Caco-2 (cell line): ENCODE results near the gene YTHDC1. TPM values are rescaled to one million over a fixed set of nuclear protein-coding genes. Genes with fewer than 3 reads are reported as not detected.

Experiments used
- BruUV-seq: library from RNA; stranded (reverse); fragments of 400-500 nt; replicated peaks from 2 replicates; lab custom pipeline; 2021; lab: Mats Ljungman, UMichigan
- CTCF ChIA-PET: fragments of 300-600 bp; sonication (Branson Sonifier 250); formaldehyde crosslinking; loops from one replicate; lab custom pipeline; 2022; ENCODE audit warnings: antibody characterized with exemption; lab: Charles Lee
- POLR2A ChIA-PET: fragments of 300-600 bp; sonication (Branson Sonifier 250); formaldehyde crosslinking; loops from one replicate; lab custom pipeline; 2022; ENCODE audit warnings: antibody characterized with exemption; lab: Charles Lee
- DNase-seq, 2 experiments: peaks; one replicate each; pipeline versions ENCODE4 v3.0.0 to v3.0.0-alpha.2; 2020 to 2022
- H3K27me3 ChIP-seq: replicated peaks from 2 replicates; pipeline ENCODE4 v1.6.0; 2011; ENCODE audit warnings: low read length; ENCODE audit not compliant: control insufficient read depth, insufficient read depth
- H3K36me3 ChIP-seq: 2 replicates; pipeline ENCODE4 v1.5.1; 2011; ENCODE audit warnings: low read length; ENCODE audit not compliant: control insufficient read depth, insufficient read depth
- H3K4me1 ChIP-seq: fragments of 250-450 bp; sonication (Bioruptor Pico); 2 replicates; pipeline ENCODE4 v1.5.1; 2020; ENCODE audit warnings: mild to moderate bottlenecking
- H3K4me3 ChIP-seq: 2 replicates; pipeline ENCODE4 v1.5.1; 2011; ENCODE audit warnings: low read depth, mild to moderate bottlenecking, control low read depth, low read length
- H3K9me3 ChIP-seq: fragments of 250-450 bp; sonication (Bioruptor Pico); 2 replicates; pipeline ENCODE4 v1.5.1; 2020; ENCODE audit warnings: mild to moderate bottlenecking, moderate library complexity
- H3K27ac Mint-ChIP-seq: one replicate; pipeline ENCODE4 v1.8.0; 2022; ENCODE audit warnings: mixed read lengths; ENCODE audit not compliant: unreplicated experiment
- H3K27me3 Mint-ChIP-seq: one replicate; pipeline ENCODE4 v1.8.0; 2022; ENCODE audit warnings: mixed read lengths; ENCODE audit not compliant: insufficient read depth, unreplicated experiment
- H3K36me3 Mint-ChIP-seq: one replicate; pipeline ENCODE4 v1.8.0; 2022; ENCODE audit warnings: mild to moderate bottlenecking, mixed read lengths; ENCODE audit not compliant: insufficient read depth, unreplicated experiment
- H3K4me1 Mint-ChIP-seq: one replicate; pipeline ENCODE4 v1.8.0; 2022; ENCODE audit warnings: low read depth, mixed read lengths; ENCODE audit not compliant: unreplicated experiment
- H3K4me3 Mint-ChIP-seq: one replicate; pipeline ENCODE4 v1.8.0; 2022; ENCODE audit warnings: mild to moderate bottlenecking, moderate library complexity, mixed read lengths; ENCODE audit not compliant: unreplicated experiment
- H3K9me3 Mint-ChIP-seq: one replicate; pipeline ENCODE4 v1.8.0; 2022; ENCODE audit warnings: mixed read lengths; ENCODE audit not compliant: unreplicated experiment
- CTCF ChIP-seq, 2 experiments: fragments of 200-600 bp in 1 of 2; IDR thresholded peaks; 1 replicate in 1 of 2; 2 replicates in 1 of 2; pipeline versions ENCODE4 v1.5.1 to v1.8.0; 2011 to 2022; ENCODE audit warnings: antibody characterized with exemption in 1 of 2, control low read depth in 1 of 2, inconsistent platforms in 1 of 2, low read depth in 1 of 2, low read length in 1 of 2, mild to moderate bottlenecking in 1 of 2, moderate library complexity in 1 of 2; ENCODE audit not compliant: insufficient read depth in 1 of 2, severe bottlenecking in 1 of 2, unreplicated experiment in 1 of 2
- intact Hi-C: fragments of 100-400 bp; cut with micrococcal nuclease; formaldehyde crosslinking; loops from one replicate; pipeline ENCODE4 v1.10.0; 2022; ENCODE audit not compliant: unreplicated experiment
- total RNA-seq: library from RNA; stranded (reverse); gene quantifications from 2 replicates; pipeline ENCODE4 v1.2.3, GENCODE V29; 2022

The YTHDC1 gene
- total RNA-seq, 1 experiment from 2014 or later = 101 TPM

- Histone ChIP-seq H3K36me3 (no peaks in the 10 kb centered on the region), H3K27me3 (no peaks in the 10 kb centered on the region), H3K4me3 (no peak overlapping the region), H3K9me3 (no peaks in the 10 kb centered on the region), H3K4me1 (0 out of 2 replicates have a peak, but pooled peaks cover 8% of the 10 kb centered on the region)
- Mint-ChIP-seq H3K27ac (no peak overlapping the region), H3K9me3 (no peaks in the 10 kb centered on the region), H3K4me1 (no peaks in the 10 kb centered on the region), H3K27me3 (no peaks in the 10 kb centered on the region), H3K36me3 (peaks cover 63% of the 10 kb centered on the region), H3K4me3 (no peak overlapping the region)
- ChIA-PET CTCF (no interaction called here), POLR2A (no interaction called here)
- BruUV-seq = no TSS peak
- TF ChIP-seq CTCF (IDR thresholded peaks at IDR 0.05; ENCODE audit: insufficient read depth in 1 of 2, low read depth in 1 of 2, low read length in 1 of 2, severe bottlenecking in 1 of 2, unreplicated experiment in 1 of 2) = no peak
- intact Hi-C loops = no loop called here
- DNase-seq = no peak
Observed at GRCh38 chr4:68310651-68311247, 39.1 kb downstream of the YTHDC1 start.

DNA sequence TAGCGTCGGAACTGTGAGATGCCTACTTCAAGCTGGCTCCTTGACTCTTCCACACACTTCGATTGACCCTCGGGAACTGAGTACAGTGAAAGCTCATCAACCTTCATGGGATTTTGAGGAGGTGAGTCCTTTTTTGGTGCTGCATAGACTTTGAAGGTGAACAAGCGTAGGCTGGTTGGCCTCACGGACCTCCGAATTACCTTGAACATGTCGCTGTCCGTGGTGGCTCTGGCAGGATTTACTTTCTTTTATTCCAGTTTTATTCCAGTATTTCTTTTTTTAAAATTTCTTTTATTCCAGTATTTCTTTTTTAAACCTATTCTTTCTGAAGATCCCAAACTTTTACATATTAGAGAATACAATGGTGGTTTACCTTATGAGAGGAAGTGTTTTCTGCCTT, 45.2 kb downstream of the YTHDC1 start:
- Mint-ChIP-seq H3K27ac (no peak overlapping the region), H3K4me3 (no peak overlapping the region), H3K4me1 (no peaks in the 10 kb centered on the region), H3K9me3 (no peaks in the 10 kb centered on the region), H3K27me3 (no peaks in the 10 kb centered on the region), H3K36me3 (peaks cover 10% of the 10 kb centered on the region)
- no peaks in the 10 kb centered on the region for H3K4me1 ChIP-seq
- H3K36me3 ChIP-seq = no peaks in the 10 kb centered on the region
- BruUV-seq = no TSS peak
- H3K27me3 ChIP-seq = no peaks in the 10 kb centered on the region
- no peak overlapping the region for H3K4me3 ChIP-seq
- CTCF ChIA-PET = no interaction called here
- DNase-seq = no peak
- POLR2A ChIA-PET = no interaction called here
- intact Hi-C loops = no loop called here
- no peak for TF ChIP-seq CTCF (IDR thresholded peaks at IDR 0.05; ENCODE audit: insufficient read depth in 1 of 2, low read depth in 1 of 2, low read length in 1 of 2, severe bottlenecking in 1 of 2, unreplicated experiment in 1 of 2)
- H3K9me3 ChIP-seq = no peaks in the 10 kb centered on the region

- Histone ChIP-seq H3K4me3 (no peak overlapping the region), H3K36me3 (no peaks in the 10 kb centered on the region), H3K4me1 (no peaks in the 10 kb centered on the region), H3K27me3 (no peaks in the 10 kb centered on the region), H3K9me3 (no peaks in the 10 kb centered on the region)
- CTCF ChIA-PET = no interaction called here
- no peak for DNase-seq
- BruUV-seq = no TSS peak
- Mint-ChIP-seq H3K9me3 (no peaks in the 10 kb centered on the region), H3K27ac (no peak overlapping the region), H3K36me3 (no peaks in the 10 kb centered on the region), H3K4me3 (no peak overlapping the region), H3K27me3 (no peaks in the 10 kb centered on the region), H3K4me1 (no peaks in the 10 kb centered on the region)
- intact Hi-C loops = no loop called here
- POLR2A ChIA-PET = interaction anchor here (1.3 kb wide), 1 partner anchor 50 kb away, joined by 3 read pairs; no protein-coding TSS in a partner anchor
- no peak for TF ChIP-seq CTCF (IDR thresholded peaks at IDR 0.05; ENCODE audit: insufficient read depth in 1 of 2, low read depth in 1 of 2, low read length in 1 of 2, severe bottlenecking in 1 of 2, unreplicated experiment in 1 of 2)
Observed at GRCh38 chr4:68299492-68300457, 50.1 kb downstream of the YTHDC1 start.
